K562 (cell line): Measurements from ENCODE around the gene STMND1. TPM values are rescaled to one million over a fixed set of nuclear protein-coding genes. Genes with fewer than 3 reads are reported as not detected.

Experiments used
- ATAC-seq: fragments of 200-7000 bp; cut with Tn5 transposase; 3 replicates; pipeline ENCODE4 v1.9.1; 2020; ENCODE audit warnings: moderate library complexity
- BruUV-seq: library from RNA; stranded (reverse); fragments of 400-500 nt; replicated peaks from 2 replicates; lab custom pipeline; 2021; lab: Mats Ljungman, UMichigan
- CTCF ChIA-PET: fragments of 300-600 bp; formaldehyde crosslinking; extraction: SDS; loops from one replicate; lab custom pipeline; 2021; ENCODE audit warnings: low intra/inter-chr PET ratio; lab: Yijun Ruan, JAX
- POLR2A ChIA-PET: fragments of 300-600, 350-650 bp; sonication (Branson Sonifier 250); formaldehyde crosslinking; extraction: SDS; loops from one replicate; lab custom pipeline; 2021; ENCODE audit warnings: antibody characterized with exemption, inconsistent platforms; lab: Yijun Ruan, JAX
- DNase-seq, 4 experiments: peaks; one replicate each; pipeline versions ENCODE4 v3.0.0 to v3.0.0-alpha.2; 2011 to 2018; ENCODE audit warnings: low spot score in 3 of 4, mixed read lengths in 3 of 4; ENCODE audit errors: extremely low read depth in 1 of 4
- FAIRE-seq: peaks from 2 replicates; lab custom pipeline; 2011; peaks lifted over from hg19 to GRCh38; lab: Jason Lieb, UNC
- H2AFZ ChIP-seq: 2 replicates; pipeline ENCODE4 v1.6.0; 2011; ENCODE audit warnings: low read depth, low read length, control low read depth, inconsistent platforms
- H3K27ac ChIP-seq: fragments of 200-600 bp; 3 replicates; pipeline ENCODE4 v1.8.0; 2011; ENCODE audit warnings: low read depth, mild to moderate bottlenecking, control low read depth, inconsistent platforms, low read length, moderate library complexity, mixed read lengths; ENCODE audit errors: extremely low read depth
- H3K27me3 ChIP-seq, 2 experiments: fragments of 300-600 bp in 1 of 2; 2 replicates in 1 of 2; 3 replicates in 1 of 2; pipeline versions ENCODE4 v1.6.0 to v1.8.0; 2011; ENCODE audit warnings: inconsistent platforms in 2 of 2, low read length in 2 of 2, mild to moderate bottlenecking in 1 of 2, mixed read lengths in 1 of 2, moderate library complexity in 1 of 2; ENCODE audit not compliant: control insufficient read depth in 2 of 2, insufficient read depth in 2 of 2
- H3K36me3 ChIP-seq: fragments of 300-600 bp; 3 replicates; pipeline ENCODE4 v1.8.0; 2011; ENCODE audit warnings: mild to moderate bottlenecking, low read length, inconsistent platforms; ENCODE audit not compliant: control insufficient read depth, insufficient read depth
- H3K4me1 ChIP-seq, 2 experiments: fragments of 200-600 bp in 1 of 2; replicated peaks in 1 of 2; 2 replicates in 1 of 2; 3 replicates in 1 of 2; pipeline versions ENCODE4 v1.5.1 to v1.8.0; 2011; ENCODE audit warnings: inconsistent platforms in 2 of 2, low read length in 2 of 2, mild to moderate bottlenecking in 1 of 2, mixed read lengths in 1 of 2, moderate library complexity in 1 of 2; ENCODE audit not compliant: control insufficient read depth in 2 of 2, insufficient read depth in 2 of 2
- H3K4me2 ChIP-seq: 2 replicates; pipeline ENCODE4 v1.6.1; 2011; ENCODE audit warnings: low read length, control low read depth, inconsistent platforms, mixed read lengths; ENCODE audit not compliant: insufficient read depth
- H3K4me3 ChIP-seq: fragments of 200-600 bp; sonication (generic), shearing (Covaris generic); 2 replicates; pipeline ENCODE4 v1.5.1; 2016; ENCODE audit warnings: control low read depth, inconsistent platforms
- H3K79me2 ChIP-seq: fragments of 200-600 bp; 3 replicates; pipeline ENCODE4 v1.8.0; 2011; ENCODE audit warnings: low read length, inconsistent platforms; ENCODE audit not compliant: control insufficient read depth, insufficient read depth
- H3K9ac ChIP-seq, 2 experiments: 2 replicates each; pipeline versions ENCODE4 v1.6.0 to v1.6.1; 2011; ENCODE audit warnings: low read depth in 2 of 2, low read length in 2 of 2, control low read depth in 1 of 2, inconsistent platforms in 1 of 2, mild to moderate bottlenecking in 1 of 2, mixed read lengths in 1 of 2; ENCODE audit not compliant: insufficient read depth in 1 of 2
- H3K9me1 ChIP-seq: one replicate; pipeline ENCODE4 v1.6.0; 2011; ENCODE audit warnings: inconsistent platforms, mild to moderate bottlenecking, low read length, moderate library complexity; ENCODE audit not compliant: control insufficient read depth, insufficient read depth
- H3K9me3 ChIP-seq: replicated peaks from 2 replicates; pipeline ENCODE4 v1.5.1; 2011; ENCODE audit warnings: low read depth, low read length, inconsistent platforms; ENCODE audit not compliant: control insufficient read depth, insufficient read depth
- H4K20me1 ChIP-seq: replicated peaks from 2 replicates; pipeline ENCODE4 v1.6.1; 2011; ENCODE audit warnings: low read length, inconsistent platforms, mixed read lengths; ENCODE audit not compliant: control insufficient read depth, insufficient read depth
- CC2D1A ChIP-seq: fragments of 450-650 bp; IDR thresholded peaks from 2 replicates; pipeline ENCODE4 v1.6.1; 2017; ENCODE audit warnings: mild to moderate bottlenecking
- CEBPG ChIP-seq, 3 experiments: fragments of 200-800 bp in 1 of 3; sonication (Bioruptor generic) in 1 of 3; sonication (generic) in 1 of 3; formaldehyde crosslinking in 1 of 3; IDR thresholded peaks in 2 of 3; conservative IDR thresholded peaks in 1 of 3; 2 replicates each; pipeline versions ENCODE4 v1.6.1 to v1.8.0; 2016 to 2022; ENCODE audit warnings: missing compliant biosample characterization in 2 of 3, missing genetic modification characterization in 2 of 3, mild to moderate bottlenecking in 1 of 3, missing genetic modification reagents in 1 of 3
- GTF2E2 ChIP-seq: fragments of 200-800 bp; sonication (Bioruptor generic); IDR thresholded peaks from 2 replicates; pipeline ENCODE4 v1.6.1; 2016; ENCODE audit warnings: missing genetic modification characterization, missing compliant biosample characterization
- HDAC2 ChIP-seq: fragments of 450-650 bp; IDR thresholded peaks from 2 replicates; pipeline ENCODE4 v1.6.1; 2016; ENCODE audit warnings: mild to moderate bottlenecking
- KLF6 ChIP-seq: fragments of 250-450 bp; sonication (Bioruptor Pico); IDR thresholded peaks from 2 replicates; pipeline ENCODE4 v1.4.0; 2020; ENCODE audit warnings: mild to moderate bottlenecking, moderate library complexity, borderline replicate concordance
- NFE2L1 ChIP-seq: fragments of 450-650 bp; IDR thresholded peaks from 2 replicates; pipeline ENCODE4 v1.6.1; 2016; ENCODE audit warnings: missing genetic modification characterization, low read depth, mild to moderate bottlenecking, missing compliant biosample characterization, moderate library complexity, borderline replicate concordance
- NR1H2 ChIP-seq: sonication (generic); formaldehyde crosslinking; IDR thresholded peaks from 2 replicates; pipeline ENCODE4 v1.4.0; 2020; ENCODE audit warnings: mild to moderate bottlenecking, missing genetic modification reagents
- PHF20 ChIP-seq: fragments of 450-650 bp; IDR thresholded peaks from 2 replicates; pipeline ENCODE4 v1.6.1; 2018; ENCODE audit not compliant: partially characterized antibody
- RAD21 ChIP-seq, 2 experiments: fragments of 250-450 bp in 1 of 2; fragments of 450-650 bp in 1 of 2; sonication (Bioruptor Pico) in 1 of 2; formaldehyde crosslinking in 1 of 2; IDR thresholded peaks in 1 of 2; conservative IDR thresholded peaks in 1 of 2; 2 replicates each; pipeline versions ENCODE4 v1.4.0 to v1.8.0; 2020 to 2022; ENCODE audit warnings: mild to moderate bottlenecking in 2 of 2, moderate library complexity in 1 of 2
- RBM17 ChIP-seq: fragments of 200-400 bp; formaldehyde crosslinking; IDR thresholded peaks from 2 replicates; pipeline ENCODE4 v1.6.1; 2017; ENCODE audit warnings: low read depth, mild to moderate bottlenecking, low read length, borderline replicate concordance
- SNAPC5 ChIP-seq: fragments of 250-450 bp; sonication (Bioruptor Pico); IDR thresholded peaks from 2 replicates; pipeline ENCODE4 v1.8.0; 2021; ENCODE audit warnings: moderate library complexity, mild to moderate bottlenecking, inconsistent platforms
- SPI1 ChIP-seq: IDR thresholded peaks from 2 replicates; pipeline ENCODE4 v1.6.1; 2011; ENCODE audit warnings: low read depth, low read length, control low read depth, borderline replicate concordance
- SRSF9 ChIP-seq: fragments of 200-400 bp; formaldehyde crosslinking; IDR thresholded peaks from 2 replicates; pipeline ENCODE4 v1.6.1; 2017; ENCODE audit warnings: low read depth, low read length, borderline replicate concordance
- TEAD4 ChIP-seq, 2 experiments: sonication (generic) in 1 of 2; formaldehyde crosslinking in 1 of 2; IDR thresholded peaks; 2 replicates each; pipeline versions ENCODE4 v1.6.1 to v1.8.0; 2012 to 2022; ENCODE audit warnings: borderline replicate concordance in 1 of 2, inconsistent platforms in 1 of 2, low read length in 1 of 2, mild to moderate bottlenecking in 1 of 2, missing genetic modification reagents in 1 of 2
- YY1 ChIP-seq, 3 experiments: IDR thresholded peaks; 2 replicates each; pipeline ENCODE4 v1.6.1; 2011; ENCODE audit warnings: low read length in 2 of 3, mild to moderate bottlenecking in 2 of 3, moderate library complexity in 2 of 3, borderline replicate concordance in 1 of 3, control low read depth in 1 of 3, low read depth in 1 of 3; ENCODE audit not compliant: insufficient read depth in 3 of 3, insufficient replicate concordance in 2 of 3, control insufficient read depth in 1 of 3, insufficient read length in 1 of 3; ENCODE audit errors: extremely low read depth in 1 of 3
- ZBTB5 ChIP-seq: fragments of 450-650 bp; IDR thresholded peaks from 2 replicates; pipeline ENCODE4 v1.6.1; 2017; ENCODE audit warnings: antibody characterized with exemption
- ZNF217 ChIP-seq: sonication (generic); formaldehyde crosslinking; IDR thresholded peaks from 2 replicates; pipeline ENCODE4 v1.8.0; 2022; ENCODE audit warnings: mild to moderate bottlenecking, missing genetic modification reagents
- ZNF445 ChIP-seq: fragments of 250-450 bp; sonication (Bioruptor Pico); IDR thresholded peaks from 2 replicates; pipeline ENCODE4 v1.4.0; 2020; ENCODE audit warnings: low read depth, mild to moderate bottlenecking, moderate library complexity
- ZNF707 ChIP-seq: fragments of 250-450 bp; sonication (Bioruptor Pico); conservative IDR thresholded peaks from 2 replicates; pipeline ENCODE4 v1.8.0; 2022; ENCODE audit warnings: inconsistent platforms, mild to moderate bottlenecking, moderate library complexity
- ZNF780A ChIP-seq: fragments of 250-450 bp; sonication (Bioruptor Pico); IDR thresholded peaks from 2 replicates; pipeline ENCODE4 v1.5.0; 2021; ENCODE audit warnings: mild to moderate bottlenecking
- WGBS: fragments of 100-300 bp; shearing (Covaris generic); methylation state at CpG from one replicate; pipeline ENCODE4 v1.1.6; 2016; ENCODE audit warnings: low coverage, mixed read lengths; ENCODE audit not compliant: insufficient coverage; ENCODE audit errors: missing lambda C conversion rate; 5-methylcytosine and 5-hydroxymethylcytosine counted together
- in situ Hi-C: fragments of 300-500 bp; cut with MboI; formaldehyde crosslinking; loops from 4 replicates; pipeline ENCODE4 v1.15.0; 2018; ENCODE audit warnings: inconsistent platforms, mixed read lengths
- intact Hi-C: fragments of 100-400 bp; cut with micrococcal nuclease; formaldehyde crosslinking; loops from 2 replicates; pipeline ENCODE4 v1.14.2; 2022
- polyA plus RNA-seq, 8 experiments: library from polyadenylated mRNA; depleted of rRNA in 4 of 8; stranded (reverse) in 5 of 8; unstranded in 3 of 8; fragments of >200 nt; fragmentation: Nextera tagmentation in 2 of 8; fragmentation: Illumina TruSeq in 1 of 8; extraction: Ambion mirVana in 2 of 8; extraction: Trizol in 1 of 8; gene quantifications; 2 replicates each; pipeline versions ENCODE4 v1.2.1 to v1.2.3, GENCODE V29; 2011 to 2014; ENCODE audit warnings: inconsistent platforms in 1 of 8, missing spikeins in 1 of 8
- total RNA-seq, 7 experiments: library from RNA; depleted of rRNA in 6 of 7; stranded (reverse); fragments of >200 nt in 6 of 7; fragmentation: Illumina TruSeq in 2 of 7; extraction: Trizol in 2 of 7; gene quantifications; 2 replicates each; pipeline versions ENCODE4 v1.2.1 to v1.2.3, GENCODE V29; 2011 to 2021; ENCODE audit warnings: low replicate concordance in 1 of 7

The STMND1 gene
- total and polyA plus RNA-seq, 9 of the 15 experiments (the other 6 are each of a cell fraction or from before 2014, with no cell fraction given), result not detected

GRCh38 chr6:17059022-17059421 is 42.8 kb upstream of the STMND1 start (continued):
- TF ChIP-seq KLF6 (CRISPR knock-in tag), result no peak
- TF ChIP-seq CC2D1A, result no peak
- TF ChIP-seq ZNF707, result no peak
- TF ChIP-seq PHF20, result no peak
- no peak for TF ChIP-seq TEAD4 (IDR thresholded peaks at IDR 0.05; ENCODE audit: low read length)
- no peak for TF ChIP-seq TEAD4 (CRISPR knock-in tag; IDR thresholded peaks at IDR 0.05; ENCODE audit: borderline replicate concordance)
- TF ChIP-seq YY1 (IDR thresholded peaks at IDR 0.05; ENCODE audit: borderline replicate concordance in 1 of 3, control insufficient read depth in 1 of 3, extremely low read depth in 1 of 3, insufficient read depth in 3 of 3, insufficient read length in 1 of 3, insufficient replicate concordance in 2 of 3, low read depth in 1 of 3, low read length in 2 of 3), result no peak

GRCh38 chr6:17059850-17060249 is 42.0 kb upstream of the STMND1 start:
- WGBS, result 0% methylated on average over 3 of the region's 3 CpGs
- CTCF ChIA-PET, result no interaction called here
- in situ Hi-C loops, result no loop called here

More at GRCh38 chr6:17059850-17060249, 42.0 kb upstream of the STMND1 start:
- H4K20me1 ChIP-seq, result no peaks in the 10 kb centered on the region
- no peaks in the 10 kb centered on the region for H3K9me3 ChIP-seq
- no peaks in the 10 kb centered on the region for H3K4me1 ChIP-seq
- no peaks in the 10 kb centered on the region for H3K9me1 ChIP-seq
- H3K79me2 ChIP-seq, result no peaks in the 10 kb centered on the region
- TF ChIP-seq SPI1 (no peak), CEBPG (CRISPR knock-in tag; IDR thresholded peaks at IDR 0.05) (no peak), CEBPG (tag; conservative IDR thresholded peaks at IDR 0.05 in 1 of 2, IDR thresholded peaks at IDR 0.05 in 1 of 2) (no peak), HDAC2 (no peak), RAD21 (CRISPR knock-in tag; conservative IDR thresholded peaks at IDR 0.05 in 1 of 2, IDR thresholded peaks at IDR 0.05 in 1 of 2) (no peak), ZNF445 (no peak), ZNF780A (CRISPR knock-in tag) (no peak), NFE2L1 (tag) (no peak), SRSF9 (no peak), RBM17 (no peak), ZBTB5 (no peak), SNAPC5 (CRISPR knock-in tag) (no peak), NR1H2 (no peak), GTF2E2 (tag) (no peak), ZNF217 (CRISPR knock-in tag) (no peak)
- H3K4me2 ChIP-seq, result no peak overlapping the region
- H3K36me3 ChIP-seq, result no peaks in the 10 kb centered on the region
- BruUV-seq, result no TSS peak
- no peak overlapping the region for H3K4me3 ChIP-seq
- intact Hi-C loops, result no loop called here
- DNase-seq, result no peak
- H2AFZ ChIP-seq, result no peak overlapping the region
- no peak for ATAC-seq
- no peak overlapping the region for H3K27ac ChIP-seq
- FAIRE-seq, result no peak
- POLR2A ChIA-PET, result interaction anchor here (0.6 kb wide), 1 partner anchor 564 kb away, joined by 3 read pairs; no protein-coding TSS in a partner anchor
- H3K9ac ChIP-seq, result no peak overlapping the region
- H3K27me3 ChIP-seq, result peaks cover 0 to 2% of the 10 kb centered on the region in 2 experiments; a peak in 2 of 5 replicates
